ENCODE measurements around the gene S100A8. TPM values are rescaled to one million over a fixed set of nuclear protein-coding genes. Genes with fewer than 3 reads are reported as not detected.

The S100A8 gene
- not detected in 5 replicates for total RNA-seq (2022; extraction: Qiagen RNA extraction; ENCODE audit: low read depth)

GRCh38 chr1:153390938-153391710, at the start of gene S100A8:
S100A8 (minus strand) TSS chr1:153391073; CDS start chr1:153390535, 538 bp downstream.

GRCh38 chr1:153415850-153416570, 25.1 kb upstream of the S100A8 start, which contains the start of gene S100A7A:
S100A7A (plus strand) TSS chr1:153416520; CDS start chr1:153418083, 1,563 bp downstream.

DNA sequence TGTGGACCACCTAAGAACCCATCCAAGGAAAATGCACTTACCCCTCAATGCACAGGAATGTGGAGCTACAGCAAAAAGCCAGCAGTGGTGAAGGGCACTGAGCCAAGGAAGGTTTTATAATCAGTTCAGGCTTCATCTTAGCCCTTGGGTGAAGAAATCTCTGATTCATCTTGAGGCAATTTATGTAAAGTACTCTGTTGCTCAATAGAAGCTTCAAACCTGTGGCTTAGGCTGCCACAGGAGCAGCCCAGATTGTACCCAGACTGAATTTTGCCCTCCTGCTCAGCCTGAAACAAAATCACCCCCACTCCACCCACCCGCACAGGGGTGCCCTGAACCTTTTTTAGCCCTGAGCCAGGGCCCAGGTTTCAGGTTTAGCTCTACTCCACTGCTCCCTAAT, 15.4 kb downstream of the S100A8 start, which contains the start of gene S100A12:
TSS of gene S100A12 (minus strand) at position 111 of the 400 bp plus-strand sequence. CDS start 1,029 bp downstream, outside the sequence.

DNA sequence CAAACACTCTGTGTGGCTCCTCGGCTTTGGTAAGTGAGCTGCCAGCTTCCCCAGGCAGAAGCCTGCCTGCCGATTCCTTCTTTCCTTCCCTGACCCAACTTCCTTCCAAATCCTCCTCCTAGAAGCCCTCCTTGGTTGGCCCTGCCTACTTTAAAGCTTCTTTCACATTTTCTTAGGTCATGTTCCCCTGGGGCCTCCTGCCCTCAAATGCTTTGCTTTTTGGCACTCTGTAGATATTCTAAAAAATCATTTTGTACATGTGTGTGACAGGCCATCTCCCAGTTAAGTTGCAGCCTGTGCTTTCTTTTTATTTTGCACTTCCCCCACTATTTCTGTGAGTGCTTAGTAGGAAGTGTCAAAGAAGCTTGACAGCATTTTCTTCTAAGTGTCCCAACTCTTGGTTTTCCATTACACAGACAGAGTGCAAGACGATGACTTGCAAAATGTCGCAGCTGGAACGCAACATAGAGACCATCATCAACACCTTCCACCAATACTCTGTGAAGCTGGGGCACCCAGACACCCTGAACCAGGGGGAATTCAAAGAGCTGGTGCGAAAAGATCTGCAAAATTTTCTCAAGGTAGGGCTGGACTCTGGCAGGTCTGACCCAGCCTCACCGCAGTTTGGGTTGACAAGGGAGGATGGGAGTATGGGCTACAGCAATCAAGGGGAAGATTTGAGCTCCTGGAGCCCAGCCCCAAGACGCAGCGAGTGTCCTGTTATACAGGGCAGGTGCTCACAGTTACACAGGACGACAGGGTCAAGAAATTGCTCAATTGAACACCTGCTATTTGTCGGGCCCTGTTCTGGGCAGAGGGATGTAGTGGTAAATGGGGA, 32.8 kb downstream of the S100A8 start, which contains the start of gene S100A9:
TSS of gene S100A9 (plus strand) at position 2 of the 838 bp plus-strand sequence. CDS start at position 432, 430 bp downstream.

DNA sequence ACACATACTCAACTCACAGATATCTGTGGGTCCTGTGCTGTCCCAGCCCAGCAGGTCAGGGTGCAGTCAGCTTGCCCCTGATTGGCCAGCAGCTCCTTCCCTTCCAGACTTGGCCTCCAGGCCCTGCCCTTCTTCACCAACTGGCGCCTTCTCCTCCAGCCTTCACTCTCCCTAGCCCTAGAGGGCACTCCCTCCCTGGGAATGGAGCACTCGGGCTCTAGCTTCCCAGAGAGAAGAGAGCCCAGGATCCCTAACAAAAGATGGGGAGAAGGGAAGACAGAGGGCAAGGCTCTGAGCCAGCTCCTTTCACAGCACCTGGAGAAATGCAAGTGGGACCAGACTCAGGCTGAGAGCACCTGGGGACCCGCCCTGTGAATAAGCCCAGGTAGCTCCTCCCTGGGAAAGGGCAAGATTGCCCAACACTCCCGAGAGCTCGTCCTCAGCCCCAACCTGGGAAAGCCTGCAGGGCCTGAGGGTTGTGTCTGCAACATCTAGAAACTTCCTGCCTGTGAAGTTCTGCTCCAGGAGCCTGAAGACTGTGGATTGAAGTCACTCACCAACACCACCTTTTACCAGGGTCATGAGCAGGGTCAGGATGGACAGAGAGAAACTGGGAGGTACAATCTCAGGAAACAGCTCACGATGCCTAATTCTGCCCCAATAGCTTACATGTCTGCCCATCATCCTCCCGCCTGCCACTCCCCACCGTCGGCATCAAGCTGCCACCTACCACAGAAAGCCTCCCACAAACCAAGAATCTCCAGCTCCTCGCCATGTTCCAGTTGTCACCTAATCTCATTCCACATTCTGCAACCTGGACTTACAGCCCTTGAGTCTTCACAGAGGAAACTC, 42.1 kb downstream of the S100A8 start, which contains the start of gene PGLYRP4:
TSS of gene PGLYRP4 (minus strand) at position 331 of the 852 bp plus-strand sequence. CDS start 909 bp downstream, outside the sequence.

Other genes with a start within 250 kb of the S100A8 start
- gene SPRR2G, start 240.2 kb downstream of the S100A8 start, total RNA-seq (2022; extraction: Qiagen RNA extraction; ENCODE audit: low read depth) = not detected in 5 replicates
- not detected in 5 replicates for gene LELP1, start 187.6 kb downstream of the S100A8 start, total RNA-seq (2022; extraction: Qiagen RNA extraction; ENCODE audit: low read depth)
- not detected in 5 replicates for gene PRR9, start 173.5 kb downstream of the S100A8 start, total RNA-seq (2022; extraction: Qiagen RNA extraction; ENCODE audit: low read depth)
- gene LORICRIN, start 131.4 kb downstream of the S100A8 start, total RNA-seq (2022; extraction: Qiagen RNA extraction; ENCODE audit: low read depth) = not detected in 5 replicates
- not detected in 5 replicates for gene PGLYRP3, start 78.1 kb downstream of the S100A8 start, total RNA-seq (2022; extraction: Qiagen RNA extraction; ENCODE audit: low read depth)
- gene PGLYRP4, start 42.2 kb downstream of the S100A8 start, total RNA-seq (2022; extraction: Qiagen RNA extraction; ENCODE audit: low read depth) = not detected in 5 replicates
- 0.38 to 2.0 TPM (median 1.1 TPM) in 5 replicates for gene S100A9, start 33.2 kb downstream of the S100A8 start, total RNA-seq (2022; extraction: Qiagen RNA extraction; ENCODE audit: low read depth)
- gene S100A12, start 15.5 kb downstream of the S100A8 start, total RNA-seq (2022; extraction: Qiagen RNA extraction; ENCODE audit: low read depth) = not detected in 5 replicates
- gene S100A7A, start 25.4 kb upstream of the S100A8 start, total RNA-seq (2022; extraction: Qiagen RNA extraction; ENCODE audit: low read depth) = not detected in 5 replicates
- gene S100A7, start 69.6 kb upstream of the S100A8 start, total RNA-seq (2022; extraction: Qiagen RNA extraction; ENCODE audit: low read depth) = not detected in 5 replicates
- gene S100A6, start 144.9 kb upstream of the S100A8 start, total RNA-seq (2022; extraction: Qiagen RNA extraction; ENCODE audit: low read depth) = 3,071 to 3,604 TPM (median 3,274 TPM) in 5 replicates
- gene S100A5, start 149.9 kb upstream of the S100A8 start, total RNA-seq (2022; extraction: Qiagen RNA extraction; ENCODE audit: low read depth) = 0.42 to 1.1 TPM (median 0.57 TPM) in 5 replicates
- 1,522 to 1,903 TPM (median 1,710 TPM) in 5 replicates for gene S100A4, start 154.7 kb upstream of the S100A8 start, total RNA-seq (2022; extraction: Qiagen RNA extraction; ENCODE audit: low read depth)
- gene S100A3, start 158.2 kb upstream of the S100A8 start, total RNA-seq (2022; extraction: Qiagen RNA extraction; ENCODE audit: low read depth) = 85.7 to 107 TPM (median 98.6 TPM) in 5 replicates
- 17.0 to 31.3 TPM (median 24.8 TPM) in 5 replicates for gene S100A2, start 174.8 kb upstream of the S100A8 start, total RNA-seq (2022; extraction: Qiagen RNA extraction; ENCODE audit: low read depth)
- gene S100A16, start 222.1 kb upstream of the S100A8 start, total RNA-seq (2022; extraction: Qiagen RNA extraction; ENCODE audit: low read depth) = 415 to 520 TPM (median 478 TPM) in 5 replicates
- 0.28 to 0.73 TPM (median 0.45 TPM) in 5 replicates for gene S100A14, start 225.3 kb upstream of the S100A8 start, total RNA-seq (2022; extraction: Qiagen RNA extraction; ENCODE audit: low read depth)
- 153 to 185 TPM (median 171 TPM) in 5 replicates for gene S100A13, start 236.4 kb upstream of the S100A8 start, total RNA-seq (2022; extraction: Qiagen RNA extraction; ENCODE audit: low read depth)
- gene S100A1, start 237.4 kb upstream of the S100A8 start, total RNA-seq (2022; extraction: Qiagen RNA extraction; ENCODE audit: low read depth) = 0.48 to 1.1 TPM (median 0.76 TPM) in 4 of 5 replicates, not detected in the other
- 66.4 to 82.5 TPM (median 76.1 TPM) in 5 replicates for gene CHTOP, start 243.0 kb upstream of the S100A8 start, total RNA-seq (2022; extraction: Qiagen RNA extraction; ENCODE audit: low read depth)

Data from A549 treated with RU486 at 1 μM for 4 hours (cell line).